Esophagus (tissue), 2 donors: ENCODE data around the gene TMEM171. TPM values are rescaled to one million over a fixed set of nuclear protein-coding genes. Genes with fewer than 3 reads are reported as not detected.

Experiments used
- H3K27ac ChIP-seq, 2 donors: one replicate each; pipeline ENCODE4 v1.5.1; 2013; ENCODE audit warnings: low read depth in 2 of 2, mild to moderate bottlenecking in 2 of 2, inconsistent platforms in 1 of 2, low read length in 1 of 2, moderate library complexity in 1 of 2
- H3K27me3 ChIP-seq, 2 donors: one replicate each; pipeline ENCODE4 v1.6.1; 2013; ENCODE audit warnings: low read length in 2 of 2, control low read depth in 1 of 2, mild to moderate bottlenecking in 1 of 2; ENCODE audit not compliant: insufficient read depth in 2 of 2, control insufficient read depth in 1 of 2
- H3K36me3 ChIP-seq, 2 donors: one replicate each; pipeline ENCODE4 v1.6.1; 2013; ENCODE audit warnings: low read length in 1 of 2; ENCODE audit not compliant: control insufficient read depth in 2 of 2, insufficient read depth in 2 of 2
- H3K4me1 ChIP-seq, 2 donors: one replicate each; pipeline ENCODE4 v1.6.1; 2013; ENCODE audit warnings: low read length in 1 of 2; ENCODE audit not compliant: control insufficient read depth in 2 of 2, insufficient read depth in 2 of 2
- H3K4me3 ChIP-seq, 2 donors: one replicate each; pipeline ENCODE4 v1.5.1; 2013; ENCODE audit warnings: low read length in 2 of 2, mild to moderate bottlenecking in 2 of 2, low read depth in 1 of 2, moderate library complexity in 1 of 2
- H3K9me3 ChIP-seq, 2 donors: one replicate each; pipeline ENCODE4 v1.6.1; 2013; ENCODE audit warnings: mild to moderate bottlenecking in 2 of 2, low read depth in 1 of 2, low read length in 1 of 2, moderate library complexity in 1 of 2; ENCODE audit not compliant: control insufficient read depth in 2 of 2, insufficient read depth in 1 of 2
- WGBS, 2 donors: extraction: QIAGEN DNeasy Blood & Tissue Kit; methylation state at CpG; one replicate each; pipeline ENCODE4 v1.1.7; 2013; 5-methylcytosine and 5-hydroxymethylcytosine counted together
- polyA plus RNA-seq, 2 donors: library from polyadenylated mRNA; stranded (reverse); fragments of 200-250 nt; gene quantifications; one replicate each; pipeline ENCODE4 v1.2.3, GENCODE V29; 2013
- donor health status: healthy with polysubstance abuse.
- donor health status: Bipolar disorder and iron deficiency.

TMEM171 gene
- polyA plus RNA-seq, 2 donors, result 3.6 to 5.6 TPM

DNA sequence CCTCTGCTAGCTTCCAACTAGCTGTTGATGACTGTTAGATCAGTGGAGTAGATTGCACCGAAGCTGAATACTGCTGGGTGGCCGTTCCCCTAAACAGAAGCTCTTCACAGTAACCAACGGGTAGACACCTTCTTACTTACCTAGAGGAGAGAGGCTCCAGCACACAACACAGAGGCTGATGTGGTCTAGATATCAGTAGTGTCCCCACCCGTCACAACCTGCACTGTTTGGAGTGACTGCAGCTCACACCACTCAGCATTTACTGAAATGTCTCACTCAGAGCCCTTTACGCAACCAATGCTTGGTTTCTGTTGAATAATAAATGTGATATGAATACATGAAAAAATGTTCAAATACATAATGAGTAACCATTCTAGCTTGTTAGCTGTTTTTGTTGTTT lies 57.9 kb downstream of the TMEM171 start:
- 88 to 92% methylated on average over 5 of the region's 5 CpGs for WGBS, 2 donors
- H3K4me1 ChIP-seq, result no peaks in the 10 kb centered on the region
- no peaks in the 10 kb centered on the region for H3K9me3 ChIP-seq
- no peak overlapping the region for H3K27ac ChIP-seq
- no peaks in the 10 kb centered on the region for H3K36me3 ChIP-seq
- H3K4me3 ChIP-seq, result no peak overlapping the region
- no peaks in the 10 kb centered on the region for H3K27me3 ChIP-seq

DNA sequence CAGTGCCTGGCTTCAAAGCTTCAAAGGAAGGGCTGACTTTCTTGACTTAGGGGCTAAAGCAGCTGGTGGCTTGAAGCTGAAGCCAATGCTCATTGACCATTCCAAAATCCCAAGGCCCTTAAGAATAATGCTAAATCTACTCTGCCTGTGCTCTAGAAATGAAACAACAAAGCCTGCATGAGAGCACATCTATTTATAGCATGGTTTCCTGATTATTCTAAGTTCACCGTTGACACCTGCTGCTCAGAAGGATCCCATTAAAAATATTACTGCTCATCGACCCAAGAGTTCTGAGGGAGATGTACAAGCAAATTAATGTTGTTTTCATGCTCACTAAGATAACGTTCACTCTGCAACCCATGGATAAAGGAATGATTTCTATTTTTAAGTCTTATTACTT lies 59.4 kb downstream of the TMEM171 start:
- WGBS, 2 donors, result 43 to 73% methylated on average over 3 of the region's 3 CpGs
- Histone ChIP-seq H3K4me1 (no peaks in the 10 kb centered on the region), H3K9me3 (peaks cover 0 to 2% of the 10 kb centered on the region in 2 donors), H3K27me3 (no peaks in the 10 kb centered on the region), H3K36me3 (no peaks in the 10 kb centered on the region), H3K27ac (no peak overlapping the region), H3K4me3 (no peak overlapping the region)

DNA sequence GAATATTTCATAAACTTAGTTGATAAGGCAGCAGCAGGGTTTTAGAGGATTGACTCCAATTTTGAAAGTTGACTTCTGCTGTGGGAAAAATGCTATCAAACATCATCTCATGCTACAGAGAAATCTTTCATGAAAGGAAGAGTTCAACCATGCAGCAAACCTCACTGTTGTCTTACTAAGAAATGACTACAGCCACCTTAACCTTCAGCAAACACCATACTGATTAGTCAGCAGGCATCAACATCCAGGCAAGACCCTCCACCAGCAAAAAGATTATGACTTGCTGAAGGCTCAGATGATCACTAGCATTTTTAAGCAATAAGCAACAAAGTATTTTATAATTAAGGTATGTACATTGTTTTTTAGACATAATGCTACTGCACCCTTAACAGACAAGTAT lies 60.2 kb downstream of the TMEM171 start:
- Histone ChIP-seq H3K36me3 (no peaks in the 10 kb centered on the region), H3K4me3 (no peak overlapping the region), H3K4me1 (no peaks in the 10 kb centered on the region), H3K27me3 (no peaks in the 10 kb centered on the region), H3K27ac (no peak overlapping the region), H3K9me3 (peaks cover 0 to 2% of the 10 kb centered on the region in 2 donors)

Other genes starting within 250 kb of the TMEM171 start
- gene FCHO2, start 164.5 kb upstream of the TMEM171 start, polyA plus RNA-seq, result 10 to 100 TPM; 20.5 to 33.7 TPM
- gene TMEM174, start 52.6 kb downstream of the TMEM171 start, polyA plus RNA-seq, result not detected